ENCODE data around the gene SPOUT1.
"Not testable (repeated sequence)": the region's sequence is repeated elsewhere in the genome, so short reads cannot be mapped to it uniquely, and the experiment has no call there.

Gene SPOUT1

DNA sequence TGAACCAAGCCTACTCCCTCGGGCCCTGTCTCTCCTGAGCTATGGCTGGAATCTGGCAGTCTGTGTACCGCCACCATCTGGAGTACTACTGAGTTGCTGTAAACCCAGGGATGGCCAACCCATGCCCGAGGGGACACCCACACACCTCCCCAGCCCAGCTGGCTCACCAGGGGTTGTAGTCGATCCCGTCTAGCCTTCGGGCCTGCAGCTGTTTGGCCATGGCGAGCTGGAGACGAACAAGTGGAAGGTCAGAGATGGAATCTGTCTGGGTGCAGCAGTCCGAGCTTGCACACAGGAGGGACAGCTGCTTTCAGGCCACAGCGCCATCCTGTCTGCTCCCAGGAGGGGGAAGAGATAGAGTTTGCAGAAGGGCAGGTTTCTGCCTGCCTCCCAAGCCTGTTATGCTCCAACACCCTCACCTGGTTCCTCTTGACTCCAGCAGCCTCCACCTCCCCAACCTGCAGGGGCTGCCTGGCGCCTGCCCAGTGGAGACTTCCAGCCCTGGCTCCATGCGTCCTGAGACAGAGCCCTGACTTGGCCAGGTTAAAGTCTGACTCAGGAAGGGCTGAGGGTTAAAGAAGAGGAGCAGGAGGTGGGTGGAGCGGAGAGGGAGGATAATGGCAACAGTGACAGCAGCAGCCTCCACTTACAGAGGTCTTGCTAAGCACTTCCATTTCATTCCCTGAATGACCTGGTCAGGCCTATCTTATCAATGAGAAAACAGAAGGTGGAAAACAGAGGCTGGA lies 15.8 kb upstream of the SPOUT1 start:
- Histone ChIP-seq H3K9me2 (replicated peaks; ENCODE audit: insufficient read depth, low read length) (no peaks in the 10 kb centered on the region), H3K36me3 (ENCODE audit: low read length) (no peaks in the 10 kb centered on the region), H3F3A (ENCODE audit: insufficient read depth) (no peaks in the 10 kb centered on the region), H3K9me3 (ENCODE audit: insufficient read depth, low read length) (no peaks in the 10 kb centered on the region), H3K9ac (ENCODE audit: low read length) (no peak overlapping the region), H3K27ac (ENCODE audit: low read depth, low read length) (no peak overlapping the region), H2AFZ (ENCODE audit: low read depth, low read length, severe bottlenecking) (no peak overlapping the region), H3K27me3 (ENCODE audit: low read length) (no peaks in the 10 kb centered on the region), H4K20me1 (ENCODE audit: low read depth, low read length) (no peaks in the 10 kb centered on the region), H3K4me2 (ENCODE audit: low read depth, low read length, poor library complexity, severe bottlenecking) (no peak overlapping the region), H3K79me2 (ENCODE audit: insufficient read depth, low read length) (peaks cover 31% of the 10 kb centered on the region), H3K4me3 (ENCODE audit: insufficient read depth, low read length, poor library complexity, severe bottlenecking) (no peak overlapping the region)
- TF ChIP-seq, protein P1, sequence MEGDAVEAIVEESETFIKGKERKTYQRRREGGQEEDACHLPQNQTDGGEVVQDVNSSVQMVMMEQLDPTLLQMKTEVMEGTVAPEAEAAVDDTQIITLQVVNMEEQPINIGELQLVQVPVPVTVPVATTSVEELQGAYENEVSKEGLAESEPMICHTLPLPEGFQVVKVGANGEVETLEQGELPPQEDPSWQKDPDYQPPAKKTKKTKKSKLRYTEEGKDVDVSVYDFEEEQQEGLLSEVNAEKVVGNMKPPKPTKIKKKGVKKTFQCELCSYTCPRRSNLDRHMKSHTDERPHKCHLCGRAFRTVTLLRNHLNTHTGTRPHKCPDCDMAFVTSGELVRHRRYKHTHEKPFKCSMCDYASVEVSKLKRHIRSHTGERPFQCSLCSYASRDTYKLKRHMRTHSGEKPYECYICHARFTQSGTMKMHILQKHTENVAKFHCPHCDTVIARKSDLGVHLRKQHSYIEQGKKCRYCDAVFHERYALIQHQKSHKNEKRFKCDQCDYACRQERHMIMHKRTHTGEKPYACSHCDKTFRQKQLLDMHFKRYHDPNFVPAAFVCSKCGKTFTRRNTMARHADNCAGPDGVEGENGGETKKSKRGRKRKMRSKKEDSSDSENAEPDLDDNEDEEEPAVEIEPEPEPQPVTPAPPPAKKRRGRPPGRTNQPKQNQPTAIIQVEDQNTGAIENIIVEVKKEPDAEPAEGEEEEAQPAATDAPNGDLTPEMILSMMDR (IDR thresholded peaks at IDR 0.05; ENCODE audit: insufficient read depth, low read length, poor library complexity, severe bottlenecking) = no peak

DNA sequence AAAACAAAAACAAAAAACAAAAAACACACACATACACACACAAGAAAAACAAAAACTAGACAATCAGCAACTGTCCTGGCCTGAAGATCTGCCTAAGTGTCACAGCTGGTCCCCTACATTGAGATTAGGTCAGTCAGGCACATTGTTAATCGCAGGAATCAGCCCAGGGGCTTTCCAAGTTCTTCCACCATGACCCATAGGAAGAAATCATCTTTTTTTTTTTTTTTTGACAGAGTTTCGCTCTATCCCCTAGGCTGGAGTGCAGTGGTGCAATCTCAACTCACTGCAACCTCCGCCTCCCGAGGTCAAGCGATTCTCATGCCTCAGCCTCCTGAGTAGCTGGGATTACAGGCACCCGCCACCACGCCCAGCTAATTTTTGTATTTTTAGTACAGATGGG lies 13.6 kb upstream of the SPOUT1 start:
- H3K27me3 ChIP-seq (ENCODE audit: low read length); H3K9me2 ChIP-seq (replicated peaks; ENCODE audit: insufficient read depth, low read length); H2AFZ ChIP-seq (ENCODE audit: low read depth, low read length, severe bottlenecking); H3K4me3 ChIP-seq (ENCODE audit: insufficient read depth, low read length, poor library complexity, severe bottlenecking); H3K27ac ChIP-seq (ENCODE audit: low read depth, low read length); H3K9ac ChIP-seq (ENCODE audit: low read length); H3K36me3 ChIP-seq (ENCODE audit: low read length); H3K9me3 ChIP-seq (ENCODE audit: insufficient read depth, low read length); H3K4me2 ChIP-seq (ENCODE audit: low read depth, low read length, poor library complexity, severe bottlenecking); H3F3A ChIP-seq (ENCODE audit: insufficient read depth); H4K20me1 ChIP-seq (ENCODE audit: low read depth, low read length): not testable (repeated sequence)
- H3K79me2 ChIP-seq (ENCODE audit: insufficient read depth, low read length) = peaks cover 26% of the 10 kb centered on the region

DNA sequence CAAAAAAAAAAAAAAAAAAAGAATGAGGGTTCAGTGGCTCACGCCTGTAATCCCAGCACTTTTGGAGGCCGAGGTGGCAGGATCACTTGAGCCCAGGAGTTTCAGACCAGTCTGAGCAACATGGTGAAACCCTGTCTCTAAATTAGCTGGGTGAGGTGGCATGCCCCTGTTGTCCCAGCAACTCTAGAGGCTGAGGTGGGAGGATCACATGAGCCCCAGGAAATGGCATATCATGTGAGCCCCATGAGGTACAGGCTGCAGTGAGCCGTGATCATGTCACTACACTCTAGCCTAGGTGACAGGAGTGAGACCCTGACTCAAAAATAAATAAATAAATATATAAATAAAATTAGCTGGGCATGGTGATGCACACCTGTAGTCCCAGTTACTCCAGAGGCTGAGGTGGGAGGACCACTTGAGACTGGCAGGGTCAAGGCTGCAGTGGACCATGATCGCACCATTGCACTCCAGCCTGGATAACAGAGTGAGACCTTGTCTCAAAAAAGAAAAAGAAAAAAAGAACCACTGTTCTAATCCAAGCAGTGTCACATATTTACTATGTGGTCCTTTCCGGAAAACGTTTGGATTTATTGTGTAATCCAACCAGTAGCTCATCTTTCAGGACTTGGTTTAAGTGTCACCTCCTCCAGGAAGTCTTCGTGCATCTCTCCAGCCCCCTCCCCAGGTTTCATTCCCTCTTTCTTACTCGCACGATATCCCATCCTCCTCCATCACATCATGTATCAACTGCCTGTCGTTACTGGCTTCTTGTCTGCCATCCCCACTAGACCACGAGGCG lies 12.3 kb upstream of the SPOUT1 start:
- H3K9ac ChIP-seq (ENCODE audit: low read length) = no peak overlapping the region
- no peaks in the 10 kb centered on the region for H4K20me1 ChIP-seq (ENCODE audit: low read depth, low read length)
- H3K4me3 ChIP-seq (ENCODE audit: insufficient read depth, low read length, poor library complexity, severe bottlenecking) = no peak overlapping the region
- H3K9me3 ChIP-seq (ENCODE audit: insufficient read depth, low read length) = no peaks in the 10 kb centered on the region
- TF ChIP-seq EZH2phosphoT487 (conservative IDR thresholded peaks at IDR 0.05; ENCODE audit: low read length) = no peak
- H3K9me2 ChIP-seq (replicated peaks; ENCODE audit: insufficient read depth, low read length) = no peaks in the 10 kb centered on the region
- no peak overlapping the region for H2AFZ ChIP-seq (ENCODE audit: low read depth, low read length, severe bottlenecking)
- H3K79me2 ChIP-seq (ENCODE audit: insufficient read depth, low read length) = peaks cover 15% of the 10 kb centered on the region
- no peaks in the 10 kb centered on the region for H3K27me3 ChIP-seq (ENCODE audit: low read length)
- H3F3A ChIP-seq (ENCODE audit: insufficient read depth) = no peaks in the 10 kb centered on the region
- H3K36me3 ChIP-seq (ENCODE audit: low read length) = no peaks in the 10 kb centered on the region
- no peak overlapping the region for H3K27ac ChIP-seq (ENCODE audit: low read depth, low read length)
- H3K4me2 ChIP-seq (ENCODE audit: low read depth, low read length, poor library complexity, severe bottlenecking) = no peak overlapping the region

DNA sequence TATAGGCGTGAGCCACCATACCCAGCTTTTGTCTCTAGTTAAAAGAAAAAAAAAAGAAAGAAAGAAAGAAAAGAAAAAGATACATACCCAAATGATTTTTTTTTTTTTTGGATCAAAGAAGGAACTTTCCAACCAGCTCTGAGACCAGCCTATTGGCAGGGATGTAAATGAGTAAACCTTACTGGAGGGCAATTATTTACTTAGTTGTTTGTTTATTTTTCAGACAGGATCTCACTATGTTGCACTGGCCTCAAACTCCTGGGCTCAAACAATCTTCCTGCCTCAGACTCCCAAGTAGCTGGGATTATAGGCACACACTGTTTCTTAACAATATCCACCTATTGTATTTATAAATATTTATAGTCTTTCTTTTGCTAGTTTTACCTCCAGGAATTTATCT lies 10.9 kb upstream of the SPOUT1 start:
- Histone ChIP-seq H3K79me2 (ENCODE audit: insufficient read depth, low read length) (peaks cover 1% of the 10 kb centered on the region; the same call in 1 of the 2 replicates), H3K36me3 (ENCODE audit: low read length) (no peaks in the 10 kb centered on the region), H3K27me3 (ENCODE audit: low read length) (no peaks in the 10 kb centered on the region), H3K27ac (ENCODE audit: low read depth, low read length) (no peak overlapping the region), H3K4me2 (ENCODE audit: low read depth, low read length, poor library complexity, severe bottlenecking) (no peak overlapping the region), H3F3A (ENCODE audit: insufficient read depth) (no peaks in the 10 kb centered on the region), H4K20me1 (ENCODE audit: low read depth, low read length) (no peaks in the 10 kb centered on the region), H3K9me3 (ENCODE audit: insufficient read depth, low read length) (no peaks in the 10 kb centered on the region), H2AFZ (ENCODE audit: low read depth, low read length, severe bottlenecking) (no peak overlapping the region), H3K4me3 (ENCODE audit: insufficient read depth, low read length, poor library complexity, severe bottlenecking) (no peak overlapping the region), H3K9me2 (replicated peaks; ENCODE audit: insufficient read depth, low read length) (no peaks in the 10 kb centered on the region), H3K9ac (ENCODE audit: low read length) (no peak overlapping the region)
- TF ChIP-seq, protein P1 (IDR thresholded peaks at IDR 0.05; ENCODE audit: insufficient read depth, low read length, poor library complexity, severe bottlenecking) = no peak
- no peak for TF ChIP-seq EZH2phosphoT487 (conservative IDR thresholded peaks at IDR 0.05; ENCODE audit: low read length)

Measured in SU-DHL-6 (cell line).